Measurements from ENCODE around the gene TBC1D22A. TPM values are rescaled to one million over a fixed set of nuclear protein-coding genes. Genes with fewer than 3 reads are reported as not detected.

Gene TBC1D22A
- total and polyA plus RNA-seq, 2 donors (not counting 3 experiments of a cell fraction or from before 2014, with no cell fraction given) = 26.1 to 32.4 TPM

- BruUV-seq (replicated peaks) = no TSS peak
- no peak overlapping the region for H3K27ac ChIP-seq (ENCODE audit: insufficient read depth, low read depth, low read length)
- no peak for FAIRE-seq
- no peaks in the 10 kb centered on the region for H3K27me3 ChIP-seq (ENCODE audit: control insufficient read depth in 2 of 2, insufficient read depth in 2 of 2, low read length in 2 of 2)
- no peaks in the 10 kb centered on the region for H3K9me3 ChIP-seq (replicated peaks; ENCODE audit: control insufficient read depth, insufficient read depth, low read length)
- intact Hi-C loops (cut with micrococcal nuclease) (no loop called here), dilution Hi-C loops (cut with MboI; ENCODE audit: extremely low pct_ligation_motif_present, low sequenced_read_pairs) (no loop called here)
- TF ChIP-seq FOS (IDR thresholded peaks at IDR 0.05; ENCODE audit: borderline replicate concordance, insufficient read depth, low read length) (no peak), GATA2 (IDR thresholded peaks at IDR 0.05; ENCODE audit: insufficient read depth, insufficient read length, low read depth, low read length) (no peak), CTCF (IDR thresholded peaks at IDR 0.05; ENCODE audit: extremely low read depth in 1 of 2, insufficient read depth in 1 of 2, low read depth in 1 of 2, low read length in 2 of 2) (no peak), POLR2A (IDR thresholded peaks at IDR 0.05; ENCODE audit: low read depth, low read length) (no peak), JUN (IDR thresholded peaks at IDR 0.05; ENCODE audit: borderline replicate concordance, insufficient read depth, insufficient read length, low read depth) (no peak)
- H3K9me1 ChIP-seq (replicated peaks; ENCODE audit: control insufficient read depth, extremely low read depth, insufficient read depth, low read length) = no peaks in the 10 kb centered on the region
- no peaks in the 10 kb centered on the region for H4K20me1 ChIP-seq (replicated peaks; ENCODE audit: control insufficient read depth, extremely low read depth, insufficient read depth, low read length)
- ChIA-PET POLR2A (no interaction called here), CTCF (interaction anchor here (1.0 kb wide), 1 partner anchor 7 kb away, joined by 3 read pairs; no protein-coding TSS in a partner anchor)
- DNase-seq (ENCODE audit: low read depth, low spot score) = no peak
- no peak overlapping the region for H3K4me2 ChIP-seq (ENCODE audit: insufficient read depth, low read length)
- no peak overlapping the region for H3K4me3 ChIP-seq (replicated peaks in 1 of 3; ENCODE audit: insufficient read depth in 1 of 3, low read depth in 1 of 3, low read length in 3 of 3)
- no peaks in the 10 kb centered on the region for H3K36me3 ChIP-seq (ENCODE audit: control insufficient read depth in 2 of 2, extremely low read depth in 1 of 2, insufficient read depth in 2 of 2, low read length in 2 of 2)
- H2AFZ ChIP-seq (ENCODE audit: low read depth, low read length) = no peak overlapping the region
- no peaks in the 10 kb centered on the region for H3K79me2 ChIP-seq (ENCODE audit: control insufficient read depth, insufficient read depth, low read length)
- H3K9ac ChIP-seq (replicated peaks; ENCODE audit: extremely low read depth, insufficient read depth, low read length) = no peak overlapping the region
- H3K4me1 ChIP-seq (ENCODE audit: control insufficient read depth, extremely low read depth, insufficient read depth, low read length) = no peaks in the 10 kb centered on the region
Observed at GRCh38 chr22:47209040-47209514, 446.6 kb downstream of the TBC1D22A start.

DNA sequence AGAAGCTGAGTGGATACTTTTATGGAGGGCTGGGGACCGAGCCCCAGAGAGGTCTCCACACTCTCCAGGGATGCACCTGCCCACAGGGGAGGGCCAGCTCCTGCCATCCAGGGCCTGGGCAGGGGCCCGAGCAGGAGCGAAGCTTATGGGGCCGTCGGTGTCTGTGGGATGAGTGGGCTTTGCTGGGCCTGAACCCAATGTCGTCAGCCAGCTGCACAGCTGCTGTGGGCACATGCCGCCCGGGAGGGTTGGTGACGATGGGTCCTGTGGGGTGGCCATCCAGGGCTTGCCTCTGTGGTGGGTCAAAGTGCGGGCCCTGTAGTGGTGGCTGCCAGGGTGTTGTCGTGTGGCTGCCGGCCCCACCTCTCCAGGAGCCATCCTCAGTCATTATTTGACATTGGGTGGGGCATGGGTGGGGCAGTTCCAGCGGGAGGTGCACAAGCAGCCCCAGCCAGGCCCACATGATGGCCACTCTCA lies 447.1 kb downstream of the TBC1D22A start:
- dilution Hi-C loops (cut with MboI; ENCODE audit: extremely low pct_ligation_motif_present, low sequenced_read_pairs) (no loop called here), intact Hi-C loops (cut with micrococcal nuclease) (loop anchor here (5.0 kb wide), 1 partner anchor 628 kb away; no protein-coding TSS in a partner anchor)
- no peak overlapping the region for H3K9ac ChIP-seq (replicated peaks; ENCODE audit: extremely low read depth, insufficient read depth, low read length)
- TF ChIP-seq MAX (IDR thresholded peaks at IDR 0.05; ENCODE audit: insufficient read depth, insufficient read length) (no peak), POLR2AphosphoS5 (IDR thresholded peaks at IDR 0.05; ENCODE audit: insufficient read depth, low read depth, low read length) (no peak), CTCF (IDR thresholded peaks at IDR 0.05; ENCODE audit: extremely low read depth in 1 of 2, insufficient read depth in 1 of 2, low read depth in 1 of 2, low read length in 2 of 2) (no peak), POLR2A (IDR thresholded peaks at IDR 0.05; ENCODE audit: low read depth, low read length) (no peak)
- DNase-seq (ENCODE audit: low read depth, low spot score) (no peak), FAIRE-seq (no peak)
- H2AFZ ChIP-seq (ENCODE audit: low read depth, low read length) = no peak overlapping the region
- CTCF ChIA-PET = no interaction called here
- H3K9me1 ChIP-seq (replicated peaks; ENCODE audit: control insufficient read depth, extremely low read depth, insufficient read depth, low read length) = no peaks in the 10 kb centered on the region
- H3K27me3 ChIP-seq (ENCODE audit: control insufficient read depth in 2 of 2, insufficient read depth in 2 of 2, low read length in 2 of 2) = no peaks in the 10 kb centered on the region
- no TSS peak for BruUV-seq (replicated peaks)
- no peak overlapping the region for H3K4me3 ChIP-seq (replicated peaks in 1 of 3; ENCODE audit: insufficient read depth in 1 of 3, low read depth in 1 of 3, low read length in 3 of 3)
- H3K79me2 ChIP-seq (ENCODE audit: control insufficient read depth, insufficient read depth, low read length) = no peaks in the 10 kb centered on the region
- H3K4me2 ChIP-seq (ENCODE audit: insufficient read depth, low read length) = no peak overlapping the region
- POLR2A ChIA-PET = no interaction called here
- H3K27ac ChIP-seq (ENCODE audit: insufficient read depth, low read depth, low read length) = no peak overlapping the region
- H3K9me3 ChIP-seq (replicated peaks; ENCODE audit: control insufficient read depth, insufficient read depth, low read length) = no peaks in the 10 kb centered on the region
- no peaks in the 10 kb centered on the region for H3K4me1 ChIP-seq (ENCODE audit: control insufficient read depth, extremely low read depth, insufficient read depth, low read length)
- H4K20me1 ChIP-seq (replicated peaks; ENCODE audit: control insufficient read depth, extremely low read depth, insufficient read depth, low read length) = no peaks in the 10 kb centered on the region
- no peaks in the 10 kb centered on the region for H3K36me3 ChIP-seq (ENCODE audit: control insufficient read depth in 2 of 2, extremely low read depth in 1 of 2, insufficient read depth in 2 of 2, low read length in 2 of 2)
